Left hindlimb (tissue), 1 donor: Measurements from ENCODE around the gene CBX3.
"Not testable (repeated sequence)": the region's sequence is repeated elsewhere in the genome, so short reads cannot be mapped to it uniquely, and the experiment has no call there.

Experiments used
- DNase-seq: peaks from one replicate; pipeline ENCODE4 v3.0.0-alpha.2; 2018

CBX3 gene

DNA sequence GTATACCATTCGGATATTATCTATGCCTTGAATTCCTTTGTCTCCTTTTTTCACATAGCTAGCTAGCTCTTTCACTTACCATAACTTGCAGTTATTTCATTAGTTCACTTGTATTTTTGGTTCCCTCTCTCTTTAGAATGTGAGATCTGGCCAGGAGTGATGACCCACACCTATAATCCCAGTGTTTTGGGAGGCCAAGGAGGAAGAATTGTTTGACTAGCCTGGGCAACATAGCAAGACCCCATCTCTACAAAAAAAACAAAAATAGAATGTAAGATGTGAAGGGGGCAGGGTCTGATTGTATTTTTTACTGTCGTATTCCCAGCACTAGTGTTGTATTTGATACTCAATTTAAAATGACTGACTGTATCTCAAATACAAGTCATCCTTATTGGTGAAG is 29.9 kb upstream of the CBX3 start:
- no peak for DNase-seq

DNA sequence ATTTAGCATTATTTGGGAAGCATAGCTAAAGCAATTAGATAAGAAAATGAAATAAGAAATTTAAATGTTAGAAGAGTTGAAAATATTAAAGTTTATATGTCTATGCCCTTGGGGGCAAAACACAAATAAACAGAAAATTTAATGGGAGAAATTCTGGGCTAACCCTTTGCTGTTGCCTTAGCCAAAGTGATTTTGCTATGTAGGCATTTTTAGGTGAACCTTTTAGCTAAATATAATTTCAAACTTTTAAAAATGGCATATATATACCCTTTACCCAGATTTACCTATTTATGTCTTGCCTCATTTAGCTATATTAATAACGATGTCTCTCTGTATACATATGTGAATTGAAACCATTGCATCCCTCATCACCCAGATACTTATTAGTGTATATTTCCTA is 29.5 kb upstream of the CBX3 start:
- DNase-seq: no peak

DNA sequence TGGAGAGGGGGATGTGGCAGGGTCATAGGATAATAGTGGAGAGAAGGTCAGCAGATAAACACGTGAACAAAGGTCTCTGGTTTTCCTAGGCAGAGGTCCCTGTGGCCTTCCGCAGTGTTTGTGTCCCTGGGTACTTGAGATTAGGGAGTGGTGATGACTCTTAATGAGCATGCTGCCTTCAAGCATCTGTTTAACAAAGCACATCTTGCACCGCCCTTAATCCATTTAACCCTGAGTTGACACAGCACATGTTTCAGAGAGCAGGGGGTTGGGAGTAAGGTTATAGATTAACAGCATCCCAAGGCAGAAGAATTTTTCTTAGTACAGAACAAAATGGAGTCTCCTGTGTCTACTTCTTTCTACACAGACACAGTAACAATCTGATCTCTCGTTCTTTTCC is 25.6 kb upstream of the CBX3 start:
- DNase-seq: not testable (repeated sequence)

DNA sequence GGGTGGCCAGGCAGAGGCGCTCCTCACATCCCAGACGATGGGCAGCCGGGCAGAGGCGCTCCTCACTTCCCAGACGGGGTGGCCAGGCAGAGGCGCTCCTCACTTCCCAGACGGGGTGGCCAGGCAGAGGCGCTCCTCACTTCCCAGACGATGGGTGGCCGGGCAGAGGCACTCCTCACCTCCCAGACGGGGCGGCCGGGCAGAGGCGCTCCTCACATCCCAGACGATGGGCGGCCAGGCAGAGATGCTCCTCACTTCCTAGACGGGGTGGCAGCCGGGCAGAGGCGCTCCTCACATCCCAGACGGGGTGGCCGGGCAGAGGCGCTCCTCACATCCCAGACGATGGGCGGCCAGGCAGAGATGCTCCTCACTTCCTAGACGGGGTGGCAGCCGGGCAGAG is 24.8 kb upstream of the CBX3 start:
- not testable (repeated sequence) for DNase-seq

DNA sequence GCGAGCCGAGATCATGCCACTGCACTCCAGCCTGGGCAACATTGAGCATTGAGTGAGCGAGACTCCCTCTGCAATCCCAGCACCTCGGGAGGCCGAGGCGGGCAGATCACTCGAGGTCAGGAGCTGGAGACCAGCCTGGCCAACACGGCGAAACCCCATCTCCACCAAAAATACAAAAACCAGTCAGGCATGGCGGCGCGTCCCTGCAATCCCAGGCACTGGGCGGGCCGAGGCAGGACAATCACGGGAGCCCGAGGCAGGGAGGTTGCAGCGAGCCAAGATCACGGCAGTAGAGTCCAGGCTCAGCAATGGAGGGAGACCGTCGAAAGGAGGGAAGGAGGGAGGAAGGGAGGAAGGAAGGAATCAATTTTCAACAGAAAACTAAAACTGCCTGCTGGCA is 24.3 kb upstream of the CBX3 start:
- DNase-seq: not testable (repeated sequence)

DNA sequence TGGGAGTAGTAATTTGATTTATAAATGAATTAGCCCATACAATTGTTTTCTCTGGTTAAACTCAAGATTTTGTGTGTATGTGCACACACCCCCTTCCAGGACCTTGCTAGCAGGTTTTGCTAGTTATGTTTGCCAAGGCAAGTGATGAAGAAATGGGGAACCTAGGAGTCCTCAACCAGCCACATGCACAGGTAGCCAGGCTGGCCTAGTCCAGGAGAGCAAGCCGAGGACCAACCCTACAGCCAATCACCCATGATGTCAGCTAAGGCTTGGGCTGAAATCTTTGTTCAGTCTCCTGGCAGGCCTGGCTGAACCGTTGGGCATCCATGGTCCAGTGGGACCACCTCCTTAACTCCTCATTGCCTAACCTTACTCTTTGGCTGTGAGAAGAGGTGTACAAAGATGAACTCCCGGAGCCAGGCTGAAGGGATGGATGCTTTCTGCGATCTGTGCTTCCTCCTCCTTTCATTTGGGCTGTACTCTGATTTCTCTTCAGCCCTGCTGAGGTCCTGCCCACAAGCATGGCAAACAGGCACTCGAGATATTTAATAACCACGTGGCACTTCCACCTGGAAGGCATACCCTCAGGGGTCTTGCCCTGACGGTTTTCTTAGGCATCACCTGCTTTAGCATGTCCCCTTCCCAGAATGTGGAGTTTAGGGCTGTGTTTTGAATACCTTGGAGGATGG is 23.1 kb upstream of the CBX3 start:
- no peak for DNase-seq

DNA sequence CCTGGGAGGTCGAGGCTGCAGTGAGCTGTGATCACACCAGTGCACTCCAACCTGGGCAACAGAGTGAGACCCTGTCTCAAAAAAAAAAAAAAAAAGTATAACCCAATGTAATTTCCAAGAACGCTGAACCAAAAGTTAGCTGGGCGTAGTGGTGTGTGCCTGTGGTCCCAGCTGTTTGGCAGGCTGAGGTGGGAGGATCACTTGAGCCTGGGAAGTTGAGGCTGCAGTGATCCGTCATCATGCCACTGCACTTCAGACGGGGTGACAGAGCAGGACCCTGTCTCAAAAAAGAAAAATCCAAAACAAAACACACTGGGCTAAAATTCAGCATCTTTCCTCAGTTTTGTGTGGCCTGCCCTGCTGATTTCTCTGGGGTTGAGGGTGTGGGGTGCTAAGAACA is 22.1 kb upstream of the CBX3 start:
- DNase-seq: no peak

DNA sequence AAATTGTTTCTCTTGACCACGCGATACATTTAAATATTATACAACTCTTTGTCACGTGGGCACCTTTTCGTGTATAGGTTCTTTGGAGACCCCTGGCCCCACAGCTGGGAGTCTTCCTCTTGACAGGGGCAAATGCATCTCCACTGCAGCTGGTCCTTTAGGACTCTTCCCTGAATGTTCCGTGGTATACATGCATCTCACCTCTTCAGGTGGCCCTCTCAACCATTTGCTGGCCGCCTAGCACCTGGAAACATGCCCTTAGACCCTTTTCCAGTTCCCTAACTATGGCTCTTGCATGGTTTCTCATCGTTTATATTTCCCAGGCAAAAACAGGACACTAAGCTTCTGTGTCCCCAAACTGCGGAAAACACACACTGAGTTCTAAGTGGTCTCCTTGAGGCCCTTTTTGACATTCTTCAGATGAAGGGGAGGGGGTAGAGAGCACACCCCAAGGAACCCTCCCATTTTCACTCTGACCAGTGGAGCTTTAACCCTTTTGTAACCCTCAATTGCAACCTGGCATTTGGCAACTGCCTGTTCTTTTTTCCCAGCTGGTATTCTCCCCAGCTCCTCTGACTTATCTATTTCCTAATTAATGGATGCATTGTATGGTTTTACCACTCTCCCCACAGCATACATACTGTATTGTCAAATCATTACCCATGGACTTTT is 21.6 kb upstream of the CBX3 start:
- DNase-seq: no peak

DNA sequence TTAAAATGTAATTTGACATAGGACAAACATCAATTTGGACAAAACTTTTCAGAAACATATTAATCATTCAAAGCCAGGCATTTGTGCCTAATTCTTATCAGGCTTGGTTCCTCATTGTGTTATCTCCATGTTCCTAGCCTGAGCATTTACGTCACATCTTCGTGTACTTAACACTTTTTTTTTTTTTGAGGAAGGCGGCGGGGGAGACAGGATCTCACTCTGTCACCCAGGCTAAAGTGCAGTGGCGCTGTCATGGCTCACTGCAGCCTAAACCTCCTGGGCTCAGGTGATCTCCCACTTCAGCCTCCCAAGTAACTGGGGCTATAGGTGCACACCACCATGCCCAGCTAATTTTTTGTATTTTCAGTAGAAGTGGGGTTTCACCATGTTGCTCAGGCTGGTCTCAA is 20.8 kb upstream of the CBX3 start:
- DNase-seq: no peak

DNA sequence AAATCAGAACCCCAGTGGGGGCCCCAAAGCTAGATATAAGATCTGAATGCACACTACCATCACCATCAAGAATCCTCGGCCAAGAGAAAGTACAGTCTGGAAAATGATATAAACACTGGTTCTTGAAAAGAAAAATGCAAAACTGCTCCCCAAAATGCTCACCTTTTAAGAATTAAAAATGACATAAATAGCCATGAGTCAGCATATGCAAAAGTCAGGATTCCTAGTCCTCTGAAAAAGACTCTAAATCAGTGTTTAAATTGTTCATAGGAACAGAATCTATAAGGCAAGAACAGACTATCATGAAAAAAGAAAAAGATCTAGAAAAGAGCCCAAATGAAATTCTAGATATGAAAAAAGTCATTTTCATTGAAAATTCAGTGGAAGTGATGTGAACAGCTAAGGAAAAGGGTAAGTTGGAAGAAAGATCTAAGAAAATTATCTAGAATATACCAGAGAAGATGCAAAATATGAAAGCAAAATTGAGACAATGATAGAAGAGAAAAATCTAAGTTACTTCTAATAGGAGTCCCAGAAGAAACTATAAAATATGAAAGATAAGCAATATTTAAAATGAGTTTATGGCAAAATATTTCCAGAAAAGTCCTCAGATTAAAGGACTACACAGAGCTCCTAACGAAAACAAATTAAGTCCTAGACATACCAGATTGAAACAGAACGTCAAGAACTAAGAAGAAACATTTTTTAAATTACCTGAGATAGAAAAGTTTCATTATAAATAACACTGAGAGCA is 19.9 kb upstream of the CBX3 start:
- DNase-seq: no peak

DNA sequence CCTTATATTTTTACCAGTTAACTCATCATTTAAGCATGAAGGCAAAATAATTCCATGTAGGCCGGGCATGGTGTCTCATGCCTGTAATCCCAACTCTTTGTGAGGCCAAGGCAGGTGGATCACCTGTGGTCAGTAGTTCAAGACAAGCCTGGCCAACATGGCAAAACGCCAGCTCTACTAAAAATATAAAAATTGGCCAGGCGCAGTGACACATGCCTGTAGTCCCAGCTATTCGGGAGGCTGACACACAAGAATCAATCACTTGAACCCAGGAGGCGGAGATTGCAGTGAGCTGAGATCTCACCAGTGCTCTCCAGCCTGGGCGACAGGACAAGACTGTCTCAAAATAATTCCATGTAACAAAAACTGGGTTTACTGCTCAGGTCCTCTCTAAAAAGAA is 19.3 kb upstream of the CBX3 start:
- no peak for DNase-seq

DNA sequence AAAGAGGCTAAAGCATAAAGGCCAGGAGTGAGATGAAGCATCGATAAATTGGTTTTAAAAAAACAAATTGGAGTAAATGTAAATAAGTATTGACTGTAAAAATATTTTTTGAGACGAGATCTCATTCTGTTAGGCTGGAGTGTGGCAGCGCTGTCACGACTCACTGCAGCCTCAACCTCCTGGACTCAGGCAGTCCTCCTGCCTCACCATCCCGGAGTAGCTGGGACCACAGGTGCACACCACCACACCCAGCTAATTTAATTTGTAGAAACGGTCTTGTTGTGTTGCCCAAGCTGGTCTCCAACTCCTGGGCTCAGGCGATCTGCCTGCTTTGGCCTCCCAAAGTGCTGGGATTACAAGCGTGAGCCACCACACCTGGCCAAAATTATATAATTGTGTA is 18.8 kb upstream of the CBX3 start:
- no peak for DNase-seq

DNA sequence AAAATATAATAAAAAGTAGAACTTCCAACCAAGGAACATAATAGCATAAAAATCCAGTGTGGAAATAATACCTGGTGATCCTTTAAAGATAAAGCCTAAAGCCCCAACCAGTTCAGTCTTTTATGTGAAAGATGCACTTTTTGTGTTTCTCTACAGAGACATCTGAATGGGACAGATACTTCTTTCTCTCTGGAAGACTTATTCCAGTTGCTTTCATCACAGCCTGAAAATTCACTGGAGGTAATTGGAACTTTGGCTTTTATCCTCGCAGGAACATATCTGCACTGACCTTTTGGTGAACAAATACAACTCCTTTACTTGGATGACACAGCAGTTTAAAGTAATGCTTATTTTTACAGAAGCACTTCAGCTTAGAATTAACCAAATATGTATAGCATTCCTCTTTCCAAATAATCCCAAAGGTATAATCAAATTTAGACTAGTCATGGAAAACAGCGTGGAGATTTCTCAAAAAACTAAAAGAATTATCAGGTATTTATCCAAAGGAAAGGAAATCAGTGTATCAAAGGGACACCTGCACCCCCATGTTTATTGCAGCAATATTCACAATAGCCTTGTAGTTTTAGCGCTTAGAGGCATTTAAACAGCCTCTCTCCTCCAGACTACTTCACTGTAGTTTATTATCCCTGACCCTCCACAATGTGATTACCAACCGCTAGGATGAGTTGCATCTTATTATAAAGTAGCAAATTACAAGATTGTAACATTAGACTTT is 17.8 kb upstream of the CBX3 start:
- DNase-seq: no peak

DNA sequence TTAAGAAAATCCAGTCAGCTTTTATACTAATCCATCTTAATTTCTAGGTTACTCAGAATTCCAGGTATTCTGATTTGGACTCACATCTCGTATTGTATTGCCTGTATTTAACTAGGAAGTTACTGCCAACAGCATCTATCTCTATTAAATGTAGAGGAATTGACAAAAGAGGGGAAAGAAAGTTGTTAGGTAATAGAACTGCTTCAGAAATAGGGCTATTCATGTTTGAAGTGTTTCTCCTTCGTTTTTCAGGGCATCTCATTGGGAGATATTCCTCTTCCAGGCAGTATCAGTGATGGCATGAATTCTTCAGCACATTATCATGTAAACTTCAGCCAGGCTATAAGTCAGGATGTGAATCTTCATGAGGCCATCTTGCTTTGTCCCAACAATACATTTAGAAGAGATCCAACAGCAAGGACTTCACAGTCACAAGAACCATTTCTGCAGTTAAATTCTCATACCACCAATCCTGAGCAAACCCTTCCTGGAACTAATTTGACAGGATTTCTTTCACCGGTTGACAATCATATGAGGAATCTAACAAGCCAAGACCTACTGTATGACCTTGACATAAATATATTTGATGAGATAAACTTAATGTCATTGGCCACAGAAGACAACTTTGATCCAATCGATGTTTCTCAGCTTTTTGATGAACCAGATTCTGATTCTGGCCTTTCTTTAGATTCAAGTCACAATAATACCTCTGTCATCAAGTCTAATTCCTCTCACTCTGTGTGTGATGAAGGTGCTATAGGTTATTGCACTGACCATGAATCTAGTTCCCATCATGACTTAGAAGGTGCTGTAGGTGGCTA is 17.1 kb upstream of the CBX3 start:
- DNase-seq: not testable (repeated sequence)

DNA sequence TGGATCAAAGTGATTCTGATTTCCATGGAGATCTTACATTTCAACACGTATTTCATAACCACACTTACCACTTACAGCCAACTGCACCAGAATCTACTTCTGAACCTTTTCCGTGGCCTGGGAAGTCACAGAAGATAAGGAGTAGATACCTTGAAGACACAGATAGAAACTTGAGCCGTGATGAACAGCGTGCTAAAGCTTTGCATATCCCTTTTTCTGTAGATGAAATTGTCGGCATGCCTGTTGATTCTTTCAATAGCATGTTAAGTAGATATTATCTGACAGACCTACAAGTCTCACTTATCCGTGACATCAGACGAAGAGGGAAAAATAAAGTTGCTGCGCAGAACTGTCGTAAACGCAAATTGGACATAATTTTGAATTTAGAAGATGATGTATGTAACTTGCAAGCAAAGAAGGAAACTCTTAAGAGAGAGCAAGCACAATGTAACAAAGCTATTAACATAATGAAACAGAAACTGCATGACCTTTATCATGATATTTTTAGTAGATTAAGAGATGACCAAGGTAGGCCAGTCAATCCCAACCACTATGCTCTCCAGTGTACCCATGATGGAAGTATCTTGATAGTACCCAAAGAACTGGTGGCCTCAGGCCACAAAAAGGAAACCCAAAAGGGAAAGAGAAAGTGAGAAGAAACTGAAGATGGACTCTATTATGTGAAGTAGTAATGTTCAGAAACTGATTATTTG is 16.3 kb upstream of the CBX3 start:
- no peak for DNase-seq

DNA sequence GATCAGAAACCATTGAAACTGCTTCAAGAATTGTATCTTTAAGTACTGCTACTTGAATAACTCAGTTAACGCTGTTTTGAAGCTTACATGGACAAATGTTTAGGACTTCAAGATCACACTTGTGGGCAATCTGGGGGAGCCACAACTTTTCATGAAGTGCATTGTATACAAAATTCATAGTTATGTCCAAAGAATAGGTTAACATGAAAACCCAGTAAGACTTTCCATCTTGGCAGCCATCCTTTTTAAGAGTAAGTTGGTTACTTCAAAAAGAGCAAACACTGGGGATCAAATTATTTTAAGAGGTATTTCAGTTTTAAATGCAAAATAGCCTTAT is 15.7 kb upstream of the CBX3 start:
- no peak for DNase-seq

DNA sequence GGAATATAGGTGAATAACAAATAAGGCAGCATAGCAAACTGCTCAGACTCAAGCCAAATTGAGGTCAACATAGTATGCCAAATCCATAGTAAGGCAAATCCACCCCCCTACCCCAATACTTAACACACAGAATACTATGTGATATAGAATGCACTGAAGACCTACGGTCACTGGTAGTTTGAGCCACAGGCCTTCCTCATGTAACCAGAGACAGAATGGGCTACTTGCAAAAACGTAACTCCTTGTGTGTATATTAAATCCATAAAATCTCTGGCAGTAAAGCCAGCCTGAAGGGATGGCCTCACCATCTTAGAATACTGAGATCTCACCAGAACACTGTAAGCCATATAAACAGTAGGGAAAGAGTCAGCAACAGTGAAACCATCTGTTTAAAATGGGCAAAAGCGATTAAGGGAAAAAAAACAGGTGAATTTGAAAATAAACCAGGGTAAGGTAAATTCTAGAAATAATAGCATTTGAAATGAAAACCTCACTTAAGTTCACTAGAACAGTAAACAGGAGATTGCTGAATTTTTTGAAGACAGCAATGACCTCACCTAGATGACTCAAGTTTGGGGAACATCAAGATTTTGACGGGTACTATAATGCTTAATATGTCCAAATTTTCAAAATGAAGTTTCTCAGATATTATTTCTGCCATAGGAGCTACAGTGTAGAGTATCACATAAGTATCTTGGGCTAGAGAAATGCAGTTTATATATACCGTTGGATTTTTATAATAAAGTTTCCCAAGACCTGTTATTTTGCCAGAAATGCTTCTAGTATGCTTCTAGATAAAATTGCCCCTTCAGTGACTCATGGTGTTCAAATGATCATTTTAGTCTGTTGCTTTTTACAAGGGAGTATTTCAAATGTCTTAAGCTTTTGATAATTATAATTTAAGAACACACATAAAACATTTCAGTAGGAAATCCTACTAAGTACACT is 14.9 kb upstream of the CBX3 start:
- no peak for DNase-seq

DNA sequence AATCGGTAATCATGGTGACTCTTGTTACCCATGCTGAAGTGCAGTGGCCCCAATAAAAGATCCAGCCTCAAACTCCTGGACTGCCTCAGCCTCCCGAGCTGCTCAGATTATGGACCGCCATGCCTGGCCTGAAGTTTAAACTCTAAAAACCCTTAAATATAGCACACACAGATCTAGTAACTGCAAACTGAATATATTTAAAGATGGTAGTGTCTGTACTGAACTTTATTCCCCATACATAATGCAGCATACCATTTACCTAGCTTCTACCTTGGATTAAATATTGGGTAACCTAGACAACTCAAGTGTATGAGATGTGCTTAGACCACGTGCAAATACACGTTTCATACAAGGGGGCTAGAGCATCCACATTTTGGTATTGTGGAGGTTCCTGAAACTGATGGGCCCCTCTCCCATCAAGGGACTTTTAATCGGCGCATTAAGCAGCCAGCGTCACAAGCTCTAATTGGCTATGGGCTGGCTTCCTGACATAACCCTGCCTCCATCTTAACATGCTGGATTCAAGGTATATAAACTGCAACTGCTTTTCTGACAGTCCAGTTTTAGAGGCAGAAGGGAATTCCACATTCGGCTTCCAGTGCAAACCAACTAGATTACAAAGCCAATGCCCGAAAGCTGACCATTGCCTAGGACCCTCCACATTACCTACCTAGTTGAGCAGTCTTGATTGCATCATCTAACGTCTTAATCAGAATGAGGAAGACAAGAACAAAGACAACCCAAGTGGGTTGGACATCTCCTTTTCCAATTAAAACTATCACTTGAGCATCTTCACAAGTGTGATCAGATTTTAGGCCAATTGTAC is 14.0 kb upstream of the CBX3 start:
- DNase-seq: no peak

DNA sequence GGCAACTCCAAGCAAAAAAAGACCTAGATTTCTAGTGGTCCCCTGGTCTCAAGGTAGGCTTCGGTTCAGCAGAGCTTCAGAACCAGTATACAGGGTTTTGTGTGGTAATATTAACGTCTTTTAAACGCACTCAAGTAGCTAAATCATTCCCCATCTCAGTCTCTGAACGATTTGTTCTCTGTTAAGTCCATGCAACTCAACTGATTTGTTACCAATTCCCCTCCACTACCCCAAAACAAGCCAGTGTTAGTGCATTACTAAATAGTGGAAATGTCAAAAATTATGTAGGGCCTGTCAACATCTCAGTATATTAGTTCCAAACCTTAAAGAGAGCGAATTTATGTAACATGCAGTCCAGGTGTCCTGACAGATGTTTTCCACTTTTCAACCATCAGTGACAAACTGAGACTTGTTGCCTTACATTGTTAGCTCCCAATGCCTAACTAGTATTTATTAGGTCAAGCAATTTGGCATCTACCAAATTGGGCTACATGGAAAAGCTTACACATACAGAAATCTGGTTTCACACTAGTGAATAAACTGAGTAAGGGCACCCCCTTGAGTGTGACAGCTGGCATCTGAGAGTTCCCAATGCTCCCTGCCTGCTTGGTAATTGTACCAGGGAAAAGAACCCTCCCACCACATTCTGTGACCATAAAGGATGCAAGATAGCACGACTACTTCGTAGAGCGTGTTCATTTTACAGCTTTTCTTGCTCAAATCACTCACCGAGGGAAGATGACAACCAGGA is 13.2 kb upstream of the CBX3 start:
- no peak for DNase-seq
